Subcutaneous adipose tissue (tissue), 4 donors: ENCODE results near the gene FCHSD1. TPM values are rescaled to one million over a fixed set of nuclear protein-coding genes. Genes with fewer than 3 reads are reported as not detected.

Experiments used
- total RNA-seq, 4 donors: library from RNA; depleted of rRNA; stranded (reverse); fragments of >200 nt; gene quantifications; one replicate each; pipeline ENCODE4 v1.1.0, GENCODE V29; 2016
- TF ChIP-seq, protein P1 (sequence below): fragments of 450-650 bp; IDR thresholded peaks from one replicate; pipeline ENCODE4 v1.5.1; 2016; ENCODE audit warnings: low read depth, mild to moderate bottlenecking, control low read depth, antibody characterized with exemption, moderate library complexity

The FCHSD1 gene
- total RNA-seq, 4 donors from 2014 or later, result 4.4 to 23.1 (median 16.3) TPM

DNA sequence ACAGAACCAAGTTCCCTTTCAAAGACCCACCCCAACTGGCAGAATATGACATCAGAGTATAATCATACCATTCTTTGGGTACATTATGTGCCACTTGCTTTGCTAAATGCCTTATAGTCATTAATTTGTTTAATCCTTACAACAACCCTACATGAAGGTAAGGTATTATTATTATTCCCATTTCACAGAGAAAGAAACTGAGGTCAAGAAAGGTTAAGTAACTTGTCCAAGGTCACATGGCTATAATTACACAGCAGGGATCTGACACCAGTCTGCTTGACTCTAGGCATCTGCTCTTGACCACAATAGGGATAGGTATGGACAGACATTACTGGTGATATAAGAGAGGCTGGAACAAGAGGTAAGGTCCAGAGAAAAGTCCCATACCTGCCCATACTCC is 1.2 kb downstream of the FCHSD1 start:
- TF ChIP-seq, protein P1, sequence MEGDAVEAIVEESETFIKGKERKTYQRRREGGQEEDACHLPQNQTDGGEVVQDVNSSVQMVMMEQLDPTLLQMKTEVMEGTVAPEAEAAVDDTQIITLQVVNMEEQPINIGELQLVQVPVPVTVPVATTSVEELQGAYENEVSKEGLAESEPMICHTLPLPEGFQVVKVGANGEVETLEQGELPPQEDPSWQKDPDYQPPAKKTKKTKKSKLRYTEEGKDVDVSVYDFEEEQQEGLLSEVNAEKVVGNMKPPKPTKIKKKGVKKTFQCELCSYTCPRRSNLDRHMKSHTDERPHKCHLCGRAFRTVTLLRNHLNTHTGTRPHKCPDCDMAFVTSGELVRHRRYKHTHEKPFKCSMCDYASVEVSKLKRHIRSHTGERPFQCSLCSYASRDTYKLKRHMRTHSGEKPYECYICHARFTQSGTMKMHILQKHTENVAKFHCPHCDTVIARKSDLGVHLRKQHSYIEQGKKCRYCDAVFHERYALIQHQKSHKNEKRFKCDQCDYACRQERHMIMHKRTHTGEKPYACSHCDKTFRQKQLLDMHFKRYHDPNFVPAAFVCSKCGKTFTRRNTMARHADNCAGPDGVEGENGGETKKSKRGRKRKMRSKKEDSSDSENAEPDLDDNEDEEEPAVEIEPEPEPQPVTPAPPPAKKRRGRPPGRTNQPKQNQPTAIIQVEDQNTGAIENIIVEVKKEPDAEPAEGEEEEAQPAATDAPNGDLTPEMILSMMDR, result no peak

DNA sequence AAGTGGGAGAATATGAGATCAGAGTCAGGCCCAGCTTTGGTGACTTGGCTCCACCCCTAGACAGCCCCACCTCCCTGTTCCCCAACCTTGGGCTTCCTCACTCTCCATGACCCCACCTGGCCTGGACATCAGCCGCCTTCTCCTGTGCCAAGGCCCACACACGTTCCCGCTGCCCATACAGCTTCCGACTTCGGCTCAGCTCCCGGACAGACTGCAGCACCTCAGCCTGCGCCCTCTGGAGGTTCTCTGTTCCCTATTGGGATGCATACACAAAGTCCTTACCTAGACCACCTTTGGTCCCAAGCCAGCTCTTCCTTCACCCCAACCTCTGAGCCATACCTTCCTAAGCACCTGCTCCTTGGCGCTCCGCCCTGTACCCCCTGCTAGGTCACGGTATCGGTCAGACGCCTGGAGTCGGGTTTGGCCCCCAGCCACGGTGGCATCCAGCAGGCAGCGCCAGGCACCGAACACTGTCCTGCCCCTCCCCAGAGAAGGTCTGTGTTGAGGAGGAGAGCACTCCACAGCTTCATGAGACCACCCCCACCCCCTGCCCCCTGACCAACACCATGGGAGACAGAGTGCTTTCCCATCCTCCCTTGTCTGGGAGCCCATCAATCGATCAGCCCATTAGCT is 2.0 kb downstream of the FCHSD1 start:
- TF ChIP-seq, protein P1, result no peak

DNA sequence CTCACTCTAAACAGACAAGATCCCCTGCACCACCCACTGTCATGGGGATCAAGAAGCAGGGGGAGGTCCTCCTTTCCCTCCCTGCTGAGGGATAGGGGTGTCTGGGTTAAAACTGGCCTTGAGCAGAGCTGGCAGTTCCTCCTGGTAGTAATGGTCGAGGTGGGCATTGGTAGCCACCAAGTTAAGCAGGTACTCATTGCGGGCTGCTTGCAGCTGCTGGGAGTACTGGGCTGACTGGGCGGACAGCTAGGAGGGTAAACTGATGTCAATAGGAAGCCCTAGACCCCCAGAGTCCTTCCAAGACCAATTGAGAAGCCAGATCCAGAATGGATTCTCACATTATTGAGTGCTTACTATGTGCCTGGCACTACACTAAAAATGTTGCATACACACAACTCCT is 3.4 kb downstream of the FCHSD1 start:
- TF ChIP-seq, protein P1, result no peak

GRCh38 chr5:141647242-141647641 is 4.0 kb downstream of the FCHSD1 start:
- TF ChIP-seq, protein P1, result no peak

- TF ChIP-seq, protein P1, result no peak
Observed at GRCh38 chr5:141646026-141646425, 5.2 kb downstream of the FCHSD1 start.

- TF ChIP-seq, protein P1, result no peak
Observed at GRCh38 chr5:141641634-141642267, 9.5 kb downstream of the FCHSD1 start.

DNA sequence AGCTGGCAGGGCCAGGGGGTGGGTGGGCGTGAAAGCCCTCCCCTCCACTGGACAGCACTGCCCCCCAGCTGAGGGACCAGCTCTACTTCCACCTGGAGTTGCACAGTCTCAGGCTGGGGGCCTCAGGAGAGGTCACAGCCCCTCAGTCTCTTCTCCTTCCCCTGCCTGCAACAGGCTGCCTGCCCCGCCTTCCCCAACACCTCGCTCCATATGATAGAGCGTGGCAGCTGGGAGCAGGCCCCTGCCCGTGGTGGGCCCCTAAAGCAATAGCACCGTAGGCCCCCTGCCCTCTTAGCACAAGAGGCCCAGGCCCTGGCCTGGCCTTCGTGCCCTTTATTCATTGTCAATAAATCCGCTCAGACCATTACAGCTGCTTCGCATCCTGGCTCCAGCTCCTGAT is 10.5 kb downstream of the FCHSD1 start:
- TF ChIP-seq, protein P1, result no peak
